ENCODE data around the gene NKG7.

- TF ChIP-seq EP300 (IDR thresholded peaks at IDR 0.05), result no peak
- TF ChIP-seq, protein P1, sequence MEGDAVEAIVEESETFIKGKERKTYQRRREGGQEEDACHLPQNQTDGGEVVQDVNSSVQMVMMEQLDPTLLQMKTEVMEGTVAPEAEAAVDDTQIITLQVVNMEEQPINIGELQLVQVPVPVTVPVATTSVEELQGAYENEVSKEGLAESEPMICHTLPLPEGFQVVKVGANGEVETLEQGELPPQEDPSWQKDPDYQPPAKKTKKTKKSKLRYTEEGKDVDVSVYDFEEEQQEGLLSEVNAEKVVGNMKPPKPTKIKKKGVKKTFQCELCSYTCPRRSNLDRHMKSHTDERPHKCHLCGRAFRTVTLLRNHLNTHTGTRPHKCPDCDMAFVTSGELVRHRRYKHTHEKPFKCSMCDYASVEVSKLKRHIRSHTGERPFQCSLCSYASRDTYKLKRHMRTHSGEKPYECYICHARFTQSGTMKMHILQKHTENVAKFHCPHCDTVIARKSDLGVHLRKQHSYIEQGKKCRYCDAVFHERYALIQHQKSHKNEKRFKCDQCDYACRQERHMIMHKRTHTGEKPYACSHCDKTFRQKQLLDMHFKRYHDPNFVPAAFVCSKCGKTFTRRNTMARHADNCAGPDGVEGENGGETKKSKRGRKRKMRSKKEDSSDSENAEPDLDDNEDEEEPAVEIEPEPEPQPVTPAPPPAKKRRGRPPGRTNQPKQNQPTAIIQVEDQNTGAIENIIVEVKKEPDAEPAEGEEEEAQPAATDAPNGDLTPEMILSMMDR (IDR thresholded peaks at IDR 0.05), result no peak
These were observed 38.7 kb upstream of the NKG7 start for GRCh38 chr19:51410950-51411748.

Data from suprapubic skin (tissue), 3 donors.